WI38 (cell line): ENCODE results near the gene IGFBP2.

Experiments
- H3K4me3 ChIP-seq: 2 replicates; pipeline ENCODE4 v1.5.1; 2011; ENCODE audit warnings: low read depth, mild to moderate bottlenecking, control low read depth, low read length
- TF ChIP-seq, protein P1 (sequence below): IDR thresholded peaks from 2 replicates; pipeline ENCODE4 v1.5.1; 2012; ENCODE audit warnings: low read depth, mild to moderate bottlenecking, control low read depth, low read length

IGFBP2 gene

GRCh38 chr2:216626168-216626874 lies 6.9 kb upstream of the IGFBP2 start:
- no peak overlapping the region for H3K4me3 ChIP-seq
- TF ChIP-seq, protein P1, sequence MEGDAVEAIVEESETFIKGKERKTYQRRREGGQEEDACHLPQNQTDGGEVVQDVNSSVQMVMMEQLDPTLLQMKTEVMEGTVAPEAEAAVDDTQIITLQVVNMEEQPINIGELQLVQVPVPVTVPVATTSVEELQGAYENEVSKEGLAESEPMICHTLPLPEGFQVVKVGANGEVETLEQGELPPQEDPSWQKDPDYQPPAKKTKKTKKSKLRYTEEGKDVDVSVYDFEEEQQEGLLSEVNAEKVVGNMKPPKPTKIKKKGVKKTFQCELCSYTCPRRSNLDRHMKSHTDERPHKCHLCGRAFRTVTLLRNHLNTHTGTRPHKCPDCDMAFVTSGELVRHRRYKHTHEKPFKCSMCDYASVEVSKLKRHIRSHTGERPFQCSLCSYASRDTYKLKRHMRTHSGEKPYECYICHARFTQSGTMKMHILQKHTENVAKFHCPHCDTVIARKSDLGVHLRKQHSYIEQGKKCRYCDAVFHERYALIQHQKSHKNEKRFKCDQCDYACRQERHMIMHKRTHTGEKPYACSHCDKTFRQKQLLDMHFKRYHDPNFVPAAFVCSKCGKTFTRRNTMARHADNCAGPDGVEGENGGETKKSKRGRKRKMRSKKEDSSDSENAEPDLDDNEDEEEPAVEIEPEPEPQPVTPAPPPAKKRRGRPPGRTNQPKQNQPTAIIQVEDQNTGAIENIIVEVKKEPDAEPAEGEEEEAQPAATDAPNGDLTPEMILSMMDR: no peak

- H3K4me3 ChIP-seq: no peak overlapping the region
- TF ChIP-seq, protein P1: no peak
Measured at GRCh38 chr2:216626875-216627245, 6.4 kb upstream of the IGFBP2 start.

DNA sequence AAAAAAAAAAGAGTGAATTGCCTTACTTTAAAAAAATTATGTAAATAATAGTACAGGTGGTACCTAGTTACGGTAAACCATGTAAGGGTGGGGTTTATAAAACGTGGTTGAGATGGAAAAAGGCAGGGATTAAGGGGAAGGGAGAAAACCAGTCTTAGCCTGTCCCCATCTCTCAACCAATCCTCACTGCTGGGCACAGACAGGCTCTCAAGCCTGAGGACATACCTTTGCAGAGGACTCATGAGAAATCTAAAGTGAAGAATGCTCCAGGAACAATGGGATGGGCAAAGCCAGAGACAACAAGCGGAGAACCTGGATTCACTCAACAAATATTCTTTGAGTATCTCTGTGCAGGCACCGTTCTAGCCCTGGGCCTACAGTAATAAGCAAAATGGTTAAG lies 3.4 kb upstream of the IGFBP2 start:
- TF ChIP-seq, protein P1: no peak
- no peak overlapping the region for H3K4me3 ChIP-seq

- no peak overlapping the region for H3K4me3 ChIP-seq
- TF ChIP-seq, protein P1: no peak
Measured at GRCh38 chr2:216632346-216632951, 771 bp upstream of the IGFBP2 start.

- TF ChIP-seq, protein P1: no peak
- H3K4me3 ChIP-seq: peak overlapping the region; percentile 34
Measured at GRCh38 chr2:216633616-216634369, 573 bp downstream of the IGFBP2 start.

- TF ChIP-seq, protein P1: no peak
- peak overlapping the region; percentile 34; the same call in 1 of the 2 replicates for H3K4me3 ChIP-seq
Measured at GRCh38 chr2:216634370-216635148, 1.3 kb downstream of the IGFBP2 start.
